ENCODE data around the gene CGRRF1.
A peak's percentile ranks its signal among the peaks of the same experiment; 100 is the strongest.

The CGRRF1 gene

GRCh38 chr14:54554401-54554800 is 44.7 kb downstream of the CGRRF1 start:
- Histone ChIP-seq H3K9me3 (no peaks in the 10 kb centered on the region), H3K4me3 (ENCODE audit: low read depth in 1 of 2, low read length in 1 of 2) (no peak overlapping the region), H3K27ac (no peak overlapping the region), H3K27me3 (peaks cover 24% of the 10 kb centered on the region), H3K4me1 (ENCODE audit: control insufficient read depth in 1 of 2, insufficient read depth in 1 of 2, low read depth in 1 of 2, low read length in 1 of 2) (no peaks in the 10 kb centered on the region), H3K36me3 (no peaks in the 10 kb centered on the region)
- no peak for TF ChIP-seq CTCF (IDR thresholded peaks at IDR 0.05)

GRCh38 chr14:54555651-54556050 is 45.9 kb downstream of the CGRRF1 start:
- Histone ChIP-seq H3K36me3 (no peaks in the 10 kb centered on the region), H3K27me3 (peaks cover 36% of the 10 kb centered on the region), H3K4me1 (ENCODE audit: control insufficient read depth in 1 of 2, insufficient read depth in 1 of 2, low read depth in 1 of 2, low read length in 1 of 2) (no peaks in the 10 kb centered on the region), H3K27ac (no peak overlapping the region), H3K4me3 (ENCODE audit: low read depth in 1 of 2, low read length in 1 of 2) (no peak overlapping the region), H3K9me3 (no peaks in the 10 kb centered on the region)
- no peak for TF ChIP-seq CTCF (IDR thresholded peaks at IDR 0.05)

- Histone ChIP-seq H3K9me3 (no peaks in the 10 kb centered on the region), H3K27me3 (peaks cover 45% of the 10 kb centered on the region), H3K36me3 (no peaks in the 10 kb centered on the region), H3K4me1 (ENCODE audit: control insufficient read depth in 1 of 2, insufficient read depth in 1 of 2, low read depth in 1 of 2, low read length in 1 of 2) (no peaks in the 10 kb centered on the region), H3K4me3 (ENCODE audit: low read depth in 1 of 2, low read length in 1 of 2) (no peak overlapping the region), H3K27ac (no peak overlapping the region)
- TF ChIP-seq CTCF (IDR thresholded peaks at IDR 0.05), result no peak
These were observed 46.8 kb downstream of the CGRRF1 start for GRCh38 chr14:54556535-54556934.

GRCh38 chr14:54562334-54562733 is 52.6 kb downstream of the CGRRF1 start:
- H3K4me3 ChIP-seq (ENCODE audit: low read depth in 1 of 2, low read length in 1 of 2), result no peak overlapping the region
- TF ChIP-seq CTCF (IDR thresholded peaks at IDR 0.05), result no peak

GRCh38 chr14:54564071-54564867 is 54.6 kb downstream of the CGRRF1 start:
- H3K36me3 ChIP-seq, result no peaks in the 10 kb centered on the region
- H3K4me3 ChIP-seq (ENCODE audit: low read depth in 1 of 2, low read length in 1 of 2), result peak overlapping the region in 1 of 2 experiments; percentile 71
- no peaks in the 10 kb centered on the region for H3K9me3 ChIP-seq
- H3K27me3 ChIP-seq, result peaks cover 98% of the 10 kb centered on the region
- peaks cover 32 to 43% of the 10 kb centered on the region in 2 experiments for H3K4me1 ChIP-seq (ENCODE audit: control insufficient read depth in 1 of 2, insufficient read depth in 1 of 2, low read depth in 1 of 2, low read length in 1 of 2)
- no peak overlapping the region for H3K27ac ChIP-seq
- peak; percentile 61 for TF ChIP-seq CTCF (IDR thresholded peaks at IDR 0.05)

More at GRCh38 chr14:54562334-54562733, 52.6 kb downstream of the CGRRF1 start:
- Histone ChIP-seq H3K9me3 (no peaks in the 10 kb centered on the region), H3K27me3 (peaks cover 90% of the 10 kb centered on the region), H3K4me1 (ENCODE audit: control insufficient read depth in 1 of 2, insufficient read depth in 1 of 2, low read depth in 1 of 2, low read length in 1 of 2) (peaks cover 28 to 33% of the 10 kb centered on the region in 2 experiments), H3K27ac (no peak overlapping the region), H3K36me3 (no peaks in the 10 kb centered on the region)
